Neural progenitor cell (in vitro differentiated cells): ENCODE measurements around the gene MIDN. TPM values are rescaled to one million over a fixed set of nuclear protein-coding genes. Genes with fewer than 3 reads are reported as not detected.

ENCODE experiments used
- DNase-seq: peaks from one replicate; pipeline ENCODE4 v3.0.0-alpha.2; 2016; ENCODE audit warnings: low spot score
- H2AFZ ChIP-seq: fragments of 200-600 bp; sonication (generic); replicated peaks from 2 replicates; pipeline ENCODE4 v1.6.1; 2016; ENCODE audit warnings: antibody characterized with exemption
- H3F3A ChIP-seq: fragments of 200-600 bp; sonication (generic); 2 replicates; pipeline ENCODE4 v1.6.1; 2016; ENCODE audit warnings: antibody characterized with exemption, low read depth
- H3K27ac ChIP-seq: fragments of 200-600 bp; sonication (generic); 2 replicates; pipeline ENCODE4 v1.5.1; 2016; ENCODE audit warnings: mild to moderate bottlenecking
- H3K27me3 ChIP-seq: fragments of 200-600 bp; sonication (generic); 2 replicates; pipeline ENCODE4 v1.6.1; 2016; ENCODE audit warnings: mild to moderate bottlenecking, moderate library complexity
- H3K36me3 ChIP-seq: fragments of 200-600 bp; sonication (generic); 2 replicates; pipeline ENCODE4 v1.5.1; 2016
- H3K4me1 ChIP-seq: fragments of 200-600 bp; sonication (generic); 2 replicates; pipeline ENCODE4 v1.6.1; 2016; ENCODE audit warnings: mixed run types
- H3K4me2 ChIP-seq: fragments of 200-600 bp; sonication (generic); 2 replicates; pipeline ENCODE4 v1.6.1; 2016
- H3K4me3 ChIP-seq: fragments of 200-600 bp; sonication (generic); 2 replicates; pipeline ENCODE4 v1.5.1; 2016
- H3K79me2 ChIP-seq: fragments of 200-600 bp; sonication (generic); 2 replicates; pipeline ENCODE4 v1.6.1; 2016; ENCODE audit warnings: low read depth
- H3K9ac ChIP-seq: fragments of 200-600 bp; sonication (generic); 2 replicates; pipeline ENCODE4 v1.6.1; 2016
- H3K9me3 ChIP-seq: fragments of 200-600 bp; sonication (generic); 2 replicates; pipeline ENCODE4 v1.5.1; 2016; ENCODE audit warnings: low read depth
- H4K20me1 ChIP-seq: fragments of 200-600 bp; sonication (generic); 2 replicates; pipeline ENCODE4 v1.6.1; 2016; ENCODE audit warnings: low read depth
- H3K27ac Mint-ChIP-seq: 3 replicates; pipeline ENCODE4 v1.8.0; 2021; ENCODE audit warnings: mixed read lengths
- H3K27me3 Mint-ChIP-seq: 2 replicates; pipeline ENCODE4 v1.8.0; 2022; ENCODE audit warnings: low read depth, mild to moderate bottlenecking, inconsistent platforms, moderate library complexity, mixed read lengths; ENCODE audit not compliant: insufficient read depth
- H3K36me3 Mint-ChIP-seq: 3 replicates; pipeline ENCODE4 v1.8.0; 2021; ENCODE audit warnings: mixed read lengths
- H3K4me1 Mint-ChIP-seq: 3 replicates; pipeline ENCODE4 v1.8.0; 2021; ENCODE audit warnings: mixed read lengths
- H3K4me3 Mint-ChIP-seq: 3 replicates; pipeline ENCODE4 v1.8.0; 2021; ENCODE audit warnings: mild to moderate bottlenecking, moderate library complexity, mixed read lengths
- H3K9me3 Mint-ChIP-seq: 3 replicates; pipeline ENCODE4 v1.8.0; 2020; ENCODE audit warnings: mixed read lengths
- EZH2 ChIP-seq: fragments of 200-600 bp; sonication (generic); IDR thresholded peaks from 2 replicates; pipeline ENCODE4 v1.6.1; 2017; ENCODE audit warnings: antibody characterized with exemption, mild to moderate bottlenecking, moderate library complexity
- EZH2phosphoT487 ChIP-seq: fragments of 200-600 bp; sonication (generic); IDR thresholded peaks from 2 replicates; pipeline ENCODE4 v1.6.1; 2017; ENCODE audit warnings: antibody characterized with exemption
- total RNA-seq: library from RNA; depleted of rRNA; stranded (reverse); fragments of >200 nt; gene quantifications from 2 replicates; pipeline ENCODE4 v1.2.3, GENCODE V29; 2015; ENCODE audit warnings: low replicate concordance
- TF ChIP-seq, protein P1 (sequence below): fragments of 200-600 bp; sonication (generic); IDR thresholded peaks from 2 replicates; pipeline ENCODE4 v1.5.1; 2017; ENCODE audit warnings: antibody characterized with exemption, mild to moderate bottlenecking

The MIDN gene
- total RNA-seq, 1 donor from 2014 or later = 16.1 TPM

DNA sequence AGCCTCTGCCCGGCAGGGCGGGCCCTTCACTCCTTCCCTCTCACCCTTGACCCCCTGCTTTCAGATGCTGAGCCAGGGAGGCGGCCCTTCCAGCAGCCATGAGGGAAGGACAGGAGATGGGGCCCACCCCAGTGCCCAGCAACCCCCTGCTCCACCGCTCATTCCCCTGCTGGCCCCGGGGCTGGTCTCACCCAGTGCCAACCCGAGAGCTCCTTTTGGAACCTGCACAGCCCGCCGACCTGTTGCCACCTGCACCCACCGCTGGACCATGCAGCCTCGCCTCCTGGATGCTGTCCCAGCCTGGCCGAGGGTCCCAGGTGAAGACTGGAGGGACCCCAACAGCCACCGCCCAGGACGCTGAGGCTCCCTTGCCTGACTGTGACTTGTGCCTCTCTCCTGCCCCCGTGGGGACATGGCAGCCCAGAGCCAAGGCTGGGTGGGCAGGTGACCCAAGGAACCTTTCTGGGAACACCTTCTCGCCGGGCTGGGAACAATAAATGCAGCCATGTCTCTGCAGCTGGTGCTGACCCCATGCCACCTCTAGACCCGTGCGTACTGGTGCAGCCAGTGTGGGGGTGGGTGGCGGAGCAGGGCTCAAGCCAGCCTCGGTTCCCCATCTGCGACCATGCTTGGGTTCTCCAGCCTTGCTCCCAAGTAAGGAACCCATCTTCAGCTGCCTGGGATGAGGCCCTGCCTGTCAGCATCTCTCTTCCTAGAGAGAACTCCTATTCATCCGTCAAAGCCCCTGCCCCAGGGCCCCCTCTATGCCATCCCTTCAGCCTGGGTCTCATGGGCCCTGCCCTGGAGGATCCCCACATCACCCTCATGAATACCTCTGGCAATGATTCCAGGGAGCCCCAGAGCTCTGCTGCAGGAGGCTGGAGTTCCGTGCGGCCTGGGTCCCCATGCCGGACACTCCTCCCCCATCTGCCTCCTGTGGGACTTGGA, 30.6 kb downstream of the MIDN start:
- peaks cover 18% of the 10 kb centered on the region for H3K4me1 ChIP-seq
- DNase-seq = no peak
- peaks cover 4% of the 10 kb centered on the region for H3K27me3 Mint-ChIP-seq
- H3K36me3 ChIP-seq = no peaks in the 10 kb centered on the region
- no peak overlapping the region for H3K27ac ChIP-seq
- H4K20me1 ChIP-seq = peaks cover 30% of the 10 kb centered on the region
- H3K27me3 ChIP-seq = peaks cover 8% of the 10 kb centered on the region
- H3K4me3 ChIP-seq = no peak overlapping the region
- H3K9ac ChIP-seq = no peak overlapping the region
- no peaks in the 10 kb centered on the region for H3K9me3 ChIP-seq
- peaks cover 4% of the 10 kb centered on the region for H3K36me3 Mint-ChIP-seq
- H3K27ac Mint-ChIP-seq = no peak overlapping the region
- H3K4me2 ChIP-seq = no peak overlapping the region
- peaks cover 48% of the 10 kb centered on the region for H3F3A ChIP-seq
- no peaks in the 10 kb centered on the region for H3K9me3 Mint-ChIP-seq
- TF ChIP-seq EZH2 (no peak), EZH2phosphoT487 (no peak)
- TF ChIP-seq, protein P1, sequence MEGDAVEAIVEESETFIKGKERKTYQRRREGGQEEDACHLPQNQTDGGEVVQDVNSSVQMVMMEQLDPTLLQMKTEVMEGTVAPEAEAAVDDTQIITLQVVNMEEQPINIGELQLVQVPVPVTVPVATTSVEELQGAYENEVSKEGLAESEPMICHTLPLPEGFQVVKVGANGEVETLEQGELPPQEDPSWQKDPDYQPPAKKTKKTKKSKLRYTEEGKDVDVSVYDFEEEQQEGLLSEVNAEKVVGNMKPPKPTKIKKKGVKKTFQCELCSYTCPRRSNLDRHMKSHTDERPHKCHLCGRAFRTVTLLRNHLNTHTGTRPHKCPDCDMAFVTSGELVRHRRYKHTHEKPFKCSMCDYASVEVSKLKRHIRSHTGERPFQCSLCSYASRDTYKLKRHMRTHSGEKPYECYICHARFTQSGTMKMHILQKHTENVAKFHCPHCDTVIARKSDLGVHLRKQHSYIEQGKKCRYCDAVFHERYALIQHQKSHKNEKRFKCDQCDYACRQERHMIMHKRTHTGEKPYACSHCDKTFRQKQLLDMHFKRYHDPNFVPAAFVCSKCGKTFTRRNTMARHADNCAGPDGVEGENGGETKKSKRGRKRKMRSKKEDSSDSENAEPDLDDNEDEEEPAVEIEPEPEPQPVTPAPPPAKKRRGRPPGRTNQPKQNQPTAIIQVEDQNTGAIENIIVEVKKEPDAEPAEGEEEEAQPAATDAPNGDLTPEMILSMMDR = no peak
- H3K4me1 Mint-ChIP-seq = peaks cover 23% of the 10 kb centered on the region
- H2AFZ ChIP-seq = no peak overlapping the region
- peak overlapping the region; percentile 71 for H3K4me3 Mint-ChIP-seq
- H3K79me2 ChIP-seq = peaks cover 13% of the 10 kb centered on the region

GRCh38 chr19:1279782-1280341, 31.5 kb downstream of the MIDN start:
- peaks cover 22% of the 10 kb centered on the region for H4K20me1 ChIP-seq
- Mint-ChIP-seq H3K4me1 (peaks cover 25% of the 10 kb centered on the region), H3K9me3 (no peaks in the 10 kb centered on the region), H3K36me3 (peaks cover 4% of the 10 kb centered on the region), H3K27ac (peak overlapping the region; percentile 53), H3K4me3 (peak overlapping the region; percentile 71), H3K27me3 (peaks cover 6% of the 10 kb centered on the region)
- H3K79me2 ChIP-seq = peaks cover 13% of the 10 kb centered on the region
- H3K36me3 ChIP-seq = no peaks in the 10 kb centered on the region
- H3F3A ChIP-seq = peaks cover 48% of the 10 kb centered on the region
- H3K27ac ChIP-seq = no peak overlapping the region
- TF ChIP-seq, protein P1 = peak; percentile 97
- no peak for TF ChIP-seq EZH2
- no peak overlapping the region for H3K4me3 ChIP-seq
- peaks cover 10% of the 10 kb centered on the region for H3K4me1 ChIP-seq
- no peak overlapping the region for H2AFZ ChIP-seq
- no peak overlapping the region for H3K4me2 ChIP-seq
- no peak overlapping the region for H3K9ac ChIP-seq
- peaks cover 17% of the 10 kb centered on the region for H3K27me3 ChIP-seq
- no peaks in the 10 kb centered on the region for H3K9me3 ChIP-seq
- peak; percentile 89 for DNase-seq

DNA sequence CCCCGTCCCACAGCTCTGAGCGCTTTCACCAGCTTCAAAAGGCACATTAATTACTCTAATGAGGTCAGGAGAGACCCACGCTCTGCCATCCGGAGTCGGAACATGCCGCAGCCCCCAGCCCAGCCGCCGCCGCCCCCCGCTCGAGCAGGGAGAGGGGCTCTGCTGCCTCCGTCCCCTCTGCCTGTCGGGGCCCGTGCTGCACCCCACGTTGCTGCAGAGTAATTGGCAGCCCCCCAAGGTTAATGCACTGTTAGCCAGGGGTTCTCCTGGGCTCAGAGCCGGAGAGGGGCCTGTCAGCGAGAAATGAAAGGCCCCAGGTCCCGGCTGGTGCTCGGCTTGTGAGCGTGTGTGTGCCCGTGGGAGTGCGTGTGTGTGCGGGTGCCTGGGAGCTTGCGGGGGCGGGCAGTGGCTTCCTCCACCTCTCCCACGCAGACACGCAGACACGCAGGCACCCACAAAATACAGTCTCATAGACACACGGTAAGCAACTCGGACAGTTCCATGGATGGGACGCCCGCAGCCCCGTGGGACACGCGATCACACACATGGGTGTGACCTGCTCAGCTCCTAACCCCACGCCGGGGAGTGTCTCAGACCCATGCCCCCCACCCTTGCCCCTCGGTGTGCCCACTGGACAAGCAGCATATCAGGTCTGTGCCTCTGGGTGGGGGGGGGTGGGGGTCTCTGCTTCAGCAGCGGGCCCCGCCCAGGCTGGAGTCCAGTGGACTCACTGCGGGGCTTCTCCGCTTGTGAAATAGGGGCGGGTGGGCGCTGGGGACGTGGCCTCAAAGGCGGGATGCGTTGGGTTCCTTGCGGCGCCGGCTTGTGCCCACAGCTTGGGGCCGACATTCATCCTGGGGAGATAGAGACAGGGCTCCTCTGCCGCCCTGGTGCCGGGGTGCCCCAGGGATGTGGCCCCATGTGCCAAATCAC, 32.5 kb downstream of the MIDN start:
- Histone ChIP-seq H3K79me2 (peaks cover 13% of the 10 kb centered on the region), H2AFZ (no peak overlapping the region), H3K36me3 (no peaks in the 10 kb centered on the region), H3K4me3 (no peak overlapping the region), H3K4me2 (no peak overlapping the region), H3K9me3 (no peaks in the 10 kb centered on the region), H3K4me1 (peaks cover 8% of the 10 kb centered on the region), H3K27ac (no peak overlapping the region), H4K20me1 (peaks cover 21% of the 10 kb centered on the region), H3F3A (peaks cover 48% of the 10 kb centered on the region), H3K27me3 (peaks cover 25% of the 10 kb centered on the region), H3K9ac (no peak overlapping the region)
- TF ChIP-seq EZH2 (no peak), EZH2phosphoT487 (no peak)
- TF ChIP-seq, protein P1 = no peak
- Mint-ChIP-seq H3K36me3 (peaks cover 4% of the 10 kb centered on the region), H3K9me3 (no peaks in the 10 kb centered on the region), H3K27ac (no peak overlapping the region), H3K4me3 (peak overlapping the region; percentile 22), H3K4me1 (peaks cover 28% of the 10 kb centered on the region), H3K27me3 (peaks cover 7% of the 10 kb centered on the region)
- DNase-seq = no peak
